Midbrain (tissue), 1 donor: ENCODE results near the gene SLC39A11.
A peak's percentile ranks its signal among the peaks of the same experiment; 100 is the strongest.
"Not testable (repeated sequence)": the region's sequence is repeated elsewhere in the genome, so short reads cannot be mapped to it uniquely, and the experiment has no call there.

Source experiments
- DNase-seq: peaks from one replicate; lab custom pipeline; 2025; lab: John Stamatoyannopoulos, UW

SLC39A11 gene

DNA sequence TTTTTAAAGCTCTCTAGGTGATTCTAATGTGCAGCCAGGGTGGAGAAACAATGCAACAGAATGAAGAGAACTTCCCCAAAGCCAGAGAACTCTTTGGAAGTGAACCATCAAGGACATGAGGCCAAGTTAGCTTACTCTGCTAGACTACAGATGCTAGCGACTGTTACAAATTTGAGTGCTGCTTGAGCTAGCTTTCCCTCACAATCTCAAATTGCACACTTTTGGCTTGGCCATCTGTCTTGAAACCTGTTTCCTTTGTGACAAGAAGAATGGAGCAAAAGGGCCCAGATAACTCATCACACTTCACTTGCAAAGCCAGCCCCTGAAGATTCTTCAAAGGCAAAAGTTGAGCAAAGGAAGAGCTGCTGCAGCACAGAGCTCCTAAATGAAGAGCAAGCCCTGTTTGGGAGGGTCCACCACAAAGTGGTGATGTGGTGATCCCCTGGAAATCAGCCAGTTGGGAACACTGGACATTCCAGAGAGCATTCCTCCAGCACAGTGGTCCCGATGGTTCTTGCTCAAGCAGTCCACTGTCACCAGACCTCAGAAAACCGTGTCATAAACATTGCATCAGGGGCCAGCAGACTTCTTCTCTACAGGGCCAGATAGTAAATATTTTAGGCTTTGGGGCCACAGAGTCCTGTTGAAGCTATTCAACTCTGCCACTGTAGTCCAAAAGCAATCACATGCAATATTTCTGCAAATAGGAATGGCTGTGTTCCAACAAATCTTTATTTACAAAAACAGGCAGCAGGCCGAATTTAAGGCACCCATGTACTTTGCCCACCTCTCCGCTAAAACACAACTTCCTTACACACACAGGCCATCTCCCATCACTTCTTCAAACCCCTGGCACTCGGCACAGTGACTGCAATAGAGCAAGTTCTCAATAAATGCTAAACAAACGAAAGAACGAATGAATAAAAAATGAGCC is 21.2 kb downstream of the SLC39A11 start:
- no peak for DNase-seq

DNA sequence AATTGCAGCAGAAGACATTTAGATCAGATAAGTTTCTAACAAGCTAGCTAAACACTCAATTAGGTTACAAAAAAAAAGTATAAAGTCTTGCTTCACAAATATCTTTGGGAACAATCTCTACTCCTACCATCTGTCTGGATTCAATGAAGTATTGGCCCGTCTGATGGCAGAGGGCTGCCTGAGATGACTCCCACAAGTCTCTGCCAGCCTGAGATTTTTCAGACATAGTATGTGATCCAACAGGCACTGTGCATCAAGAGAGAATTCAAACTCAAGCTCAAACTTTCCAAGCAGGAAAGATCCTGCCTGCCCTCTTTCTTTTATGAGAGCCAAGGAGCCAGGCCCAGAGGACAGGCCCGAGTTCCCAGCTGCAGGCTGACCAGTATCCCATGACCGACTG is 22.6 kb downstream of the SLC39A11 start:
- no peak for DNase-seq

DNA sequence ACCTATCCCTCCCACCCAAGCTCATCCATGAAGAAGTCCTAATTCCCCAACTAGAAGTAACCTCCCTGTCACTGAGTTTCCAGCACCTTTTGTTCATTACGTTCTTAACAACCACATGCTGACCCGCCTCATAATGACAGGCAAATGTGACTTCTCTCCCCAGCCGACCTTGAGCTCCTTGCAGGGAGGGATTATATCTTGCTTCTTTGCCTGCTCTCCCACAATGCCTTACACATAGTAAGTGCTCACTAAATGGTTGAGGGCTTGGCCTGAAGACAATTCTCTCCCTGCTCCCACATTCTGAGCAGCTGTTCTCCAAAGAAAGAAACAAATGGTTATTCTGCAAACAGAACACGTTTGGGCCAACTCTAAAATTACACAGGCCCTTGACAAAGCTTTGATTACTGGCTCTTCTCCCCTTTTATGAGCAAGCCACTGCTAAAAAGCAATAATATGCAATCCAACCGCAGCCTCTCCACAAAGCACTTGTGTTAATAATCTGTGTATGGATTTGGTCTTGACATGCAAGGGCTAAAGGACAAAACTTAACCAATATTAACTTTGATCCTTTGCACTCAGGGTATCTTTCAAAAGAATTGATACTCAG is 23.2 kb downstream of the SLC39A11 start:
- DNase-seq: no peak

DNA sequence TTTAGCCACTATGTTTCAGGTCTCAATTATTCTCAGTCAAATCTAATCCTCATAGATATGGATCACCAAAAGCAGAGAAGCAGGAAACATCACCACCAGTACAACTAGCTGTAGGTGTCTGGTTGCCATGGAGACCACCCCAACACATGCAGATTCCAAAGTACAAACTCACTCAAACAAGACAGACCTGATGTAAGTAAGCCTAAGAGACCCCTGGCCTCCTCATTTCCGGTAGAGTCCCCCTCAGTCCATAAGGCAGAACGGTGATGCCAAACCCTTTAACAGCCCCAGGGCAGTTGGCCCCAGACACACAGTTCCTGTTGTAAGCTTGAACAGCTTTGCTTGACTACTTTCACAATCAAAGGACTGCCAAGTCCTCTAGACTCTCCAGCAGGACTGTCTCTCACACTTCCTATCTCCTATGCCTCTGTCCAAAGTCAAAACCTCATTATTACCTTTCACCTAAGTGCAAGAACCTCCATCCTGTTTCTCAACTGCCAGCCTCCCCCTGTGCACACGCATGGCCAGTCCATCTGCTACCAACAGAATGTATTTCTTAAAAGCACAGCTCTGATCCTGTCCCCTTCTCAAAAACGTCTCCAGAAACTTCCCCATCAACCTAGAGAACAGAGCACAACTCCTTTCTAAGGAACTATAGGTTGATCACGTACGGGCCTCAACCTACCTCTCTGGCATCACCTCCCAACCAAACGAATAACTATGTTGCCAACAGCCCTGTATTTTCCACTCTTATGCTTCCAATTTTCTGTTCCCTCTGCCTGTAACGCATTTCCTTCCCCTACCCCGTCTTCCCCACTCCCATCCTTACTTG is 23.9 kb downstream of the SLC39A11 start:
- DNase-seq: no peak

DNA sequence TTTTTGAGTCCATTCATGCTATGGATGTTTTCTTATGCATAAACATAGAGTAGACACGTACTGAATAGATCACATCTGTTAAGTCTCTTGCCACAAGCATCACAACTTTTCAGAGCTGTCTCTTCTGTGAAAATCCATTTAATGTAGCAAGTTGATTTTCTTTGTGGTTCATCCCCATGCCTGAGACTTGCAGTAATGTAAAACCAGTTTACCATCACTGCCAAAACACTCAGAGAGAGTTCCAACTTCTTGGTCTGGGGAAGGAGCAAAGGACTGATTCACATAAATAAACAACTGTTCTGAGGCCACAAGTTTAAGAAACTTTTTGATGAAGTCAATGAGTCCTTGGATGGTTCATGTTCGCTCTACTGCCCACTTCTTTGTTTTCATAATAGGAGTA is 24.8 kb downstream of the SLC39A11 start:
- not testable (repeated sequence) for DNase-seq

DNA sequence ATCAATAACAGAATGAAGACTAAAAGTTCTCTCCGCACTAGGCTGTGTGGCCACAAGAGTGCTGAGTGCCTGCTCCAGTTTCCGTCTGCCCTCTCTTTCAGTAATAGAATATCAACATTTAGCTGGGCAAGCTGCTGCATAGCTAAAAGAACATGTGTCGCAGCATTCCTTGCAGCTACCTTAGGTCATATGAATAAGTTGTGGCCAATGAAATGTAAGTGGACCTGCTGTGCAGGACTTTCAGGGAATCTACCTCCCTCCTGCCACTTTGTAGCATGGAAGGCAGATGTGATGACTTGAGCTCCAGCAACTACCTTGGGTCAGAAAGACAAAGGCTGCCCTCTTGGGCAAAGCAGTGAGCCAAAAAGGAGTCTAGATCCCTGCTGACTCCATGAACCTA is 25.4 kb downstream of the SLC39A11 start:
- no peak for DNase-seq

DNA sequence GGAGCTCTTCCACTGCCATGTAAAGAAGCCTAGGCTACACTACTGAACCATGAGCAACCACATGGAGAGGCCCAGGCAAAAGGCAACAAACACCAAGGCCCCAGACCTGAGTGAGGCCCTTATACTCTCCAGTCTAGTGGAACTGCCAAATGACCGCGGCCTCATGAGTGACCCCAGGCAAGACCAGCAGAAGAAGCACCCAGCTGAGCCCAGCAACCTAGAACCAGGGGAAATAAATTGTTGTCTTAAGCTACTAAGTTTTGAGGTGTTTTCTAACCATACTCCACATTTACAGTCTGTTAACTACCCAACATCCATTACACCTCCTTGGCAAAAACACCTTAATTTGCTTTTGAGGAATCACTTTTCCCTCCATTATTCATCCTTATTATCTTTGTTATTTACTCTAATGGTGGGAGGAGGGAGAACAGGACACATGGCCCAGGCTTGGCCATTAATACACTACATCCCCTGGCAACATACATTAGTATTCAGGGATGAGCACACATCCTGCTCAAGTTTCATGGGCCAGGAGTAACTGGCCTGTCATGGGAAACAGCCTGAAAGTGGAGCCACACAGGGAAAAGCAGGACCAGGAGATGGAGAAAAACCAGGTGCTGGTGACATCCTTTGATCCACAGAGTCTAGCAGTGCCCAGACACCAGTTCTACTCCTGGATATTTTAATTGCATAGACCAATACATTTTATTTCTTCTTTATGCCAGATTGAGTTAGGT is 26.2 kb downstream of the SLC39A11 start:
- DNase-seq: no peak

DNA sequence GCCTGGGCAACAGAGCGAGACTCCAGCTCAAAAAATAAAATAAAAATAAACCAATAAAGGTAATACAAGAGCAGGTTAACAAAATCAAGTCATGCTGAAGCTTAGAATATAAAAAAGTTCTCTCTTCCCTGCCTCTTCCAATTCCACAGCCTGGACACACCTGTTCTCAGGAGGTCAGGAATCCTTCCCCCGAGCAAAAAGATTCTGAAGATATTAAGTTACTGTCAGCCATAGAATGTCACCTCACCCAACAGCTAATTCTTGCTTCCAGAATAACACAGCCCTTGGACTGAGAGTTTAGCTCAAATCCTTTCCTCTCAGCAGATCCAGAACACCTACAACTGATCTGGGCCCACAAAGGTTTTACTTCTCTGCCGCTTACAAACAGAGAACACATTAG is 27.1 kb downstream of the SLC39A11 start:
- no peak for DNase-seq

DNA sequence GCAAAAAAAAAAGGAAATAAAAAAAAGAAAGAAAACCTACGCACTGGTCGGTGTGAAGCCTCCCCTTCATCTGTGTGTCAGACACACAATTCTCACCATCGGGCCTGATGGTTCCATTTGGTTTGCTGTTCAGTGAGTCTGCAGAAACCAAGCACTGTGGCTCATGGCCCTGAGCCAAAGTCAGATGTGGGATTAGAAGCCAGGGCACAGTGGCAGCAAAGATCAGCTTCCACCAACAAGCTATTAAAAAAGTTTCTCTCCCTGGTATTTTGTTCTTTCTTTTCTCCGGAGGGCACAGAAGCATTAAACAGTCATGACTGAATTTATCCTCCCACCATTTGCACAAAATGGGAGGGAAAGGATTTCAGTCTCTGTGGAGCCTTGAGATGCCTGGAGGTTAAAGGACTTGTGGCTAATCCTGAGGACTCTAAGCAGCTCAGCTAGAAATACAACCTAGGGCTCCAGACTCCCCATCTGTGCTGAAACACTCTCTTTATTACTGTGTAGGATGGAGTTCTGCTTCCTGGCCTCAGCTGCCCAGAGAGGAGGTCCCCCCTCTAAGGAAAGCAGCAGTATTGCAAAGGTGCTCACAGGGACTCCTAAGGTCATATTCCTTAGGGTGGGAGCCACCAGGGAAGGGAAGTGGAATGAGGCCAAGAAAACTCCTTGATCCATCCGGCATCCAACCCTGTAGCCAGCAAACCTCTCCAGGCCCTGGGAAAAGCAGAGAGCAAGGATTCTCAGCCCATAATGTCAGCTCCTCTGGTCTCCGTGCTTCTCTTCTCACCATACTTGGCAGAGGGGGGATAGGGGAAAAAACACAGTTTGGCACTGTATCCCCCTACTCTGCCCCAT is 28.2 kb downstream of the SLC39A11 start:
- DNase-seq: peak; percentile 23

DNA sequence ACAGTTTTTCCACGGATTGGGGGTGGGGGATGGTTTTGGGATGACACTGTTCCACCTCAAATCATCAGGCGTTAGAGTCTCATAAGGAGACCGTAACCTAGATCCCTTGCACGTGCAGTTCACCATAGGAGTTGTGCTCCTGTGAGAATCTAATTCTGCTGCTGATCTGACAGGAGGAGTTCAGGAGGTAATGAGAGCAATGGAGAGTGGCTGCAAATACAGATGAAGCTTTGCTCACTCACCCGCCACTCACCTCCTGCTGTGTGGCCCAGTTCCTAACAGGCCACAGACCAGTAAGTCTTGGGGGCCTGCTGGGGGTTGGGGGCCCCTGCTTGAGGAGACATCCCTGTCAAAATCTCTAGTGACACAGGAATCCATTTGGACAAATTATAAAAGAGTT is 29.8 kb downstream of the SLC39A11 start:
- no peak for DNase-seq

DNA sequence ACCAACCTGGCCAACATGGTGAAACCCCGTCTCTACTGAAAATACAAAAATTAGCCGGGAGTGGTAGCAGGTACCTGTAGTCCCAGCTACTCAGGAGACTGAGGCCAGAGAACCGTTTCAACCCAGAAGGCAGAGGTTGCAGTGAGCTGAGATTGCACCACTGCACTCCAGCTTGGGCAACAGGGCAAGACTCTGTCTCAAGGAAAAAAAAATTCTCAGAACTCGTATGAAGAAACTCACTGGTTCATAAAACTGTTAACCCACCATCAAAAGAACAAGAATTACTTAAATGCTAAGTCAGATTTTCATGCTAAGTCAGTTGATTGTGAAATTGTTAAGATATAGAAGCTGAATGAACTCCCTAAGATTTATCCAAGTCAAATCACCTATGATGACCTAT is 31.3 kb downstream of the SLC39A11 start:
- no peak for DNase-seq

DNA sequence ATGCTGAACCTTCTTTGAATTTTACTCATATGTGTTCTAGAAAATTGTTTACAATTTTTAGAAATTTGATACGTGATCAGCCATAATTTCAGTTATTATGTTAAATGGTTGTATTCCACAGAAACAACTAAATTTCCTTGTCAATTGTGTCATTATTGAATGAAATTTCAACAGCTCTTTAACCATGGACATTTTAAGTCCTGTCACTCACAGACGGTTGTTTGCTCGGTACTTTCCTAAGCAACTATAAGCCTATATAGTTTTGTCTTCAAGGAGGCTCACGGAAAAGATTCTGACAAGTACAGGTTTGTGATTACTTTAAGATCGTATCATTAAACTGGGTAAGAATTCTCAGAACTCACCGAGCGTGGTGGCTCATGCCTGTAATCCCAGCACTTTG is 31.8 kb downstream of the SLC39A11 start:
- DNase-seq: no peak

DNA sequence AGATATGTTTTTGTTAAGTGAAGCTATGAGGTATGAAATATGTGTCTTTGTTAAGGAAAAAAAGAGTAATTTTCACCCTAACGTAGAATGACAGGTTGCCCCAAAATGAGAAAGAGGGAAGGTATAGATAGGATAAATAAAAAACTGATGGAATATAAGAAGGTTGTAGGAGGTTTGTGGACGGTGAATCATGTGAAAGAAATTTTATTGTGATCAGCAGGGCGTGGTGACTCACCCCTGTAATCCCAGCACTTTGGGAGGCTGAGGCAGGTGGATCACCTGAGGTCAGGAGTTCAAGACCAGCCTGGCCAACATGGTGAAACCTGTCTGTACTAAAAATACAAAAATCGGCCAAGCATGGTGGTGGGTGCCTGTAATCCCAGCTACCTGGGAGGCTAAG is 32.8 kb downstream of the SLC39A11 start:
- DNase-seq: not testable (repeated sequence)

DNA sequence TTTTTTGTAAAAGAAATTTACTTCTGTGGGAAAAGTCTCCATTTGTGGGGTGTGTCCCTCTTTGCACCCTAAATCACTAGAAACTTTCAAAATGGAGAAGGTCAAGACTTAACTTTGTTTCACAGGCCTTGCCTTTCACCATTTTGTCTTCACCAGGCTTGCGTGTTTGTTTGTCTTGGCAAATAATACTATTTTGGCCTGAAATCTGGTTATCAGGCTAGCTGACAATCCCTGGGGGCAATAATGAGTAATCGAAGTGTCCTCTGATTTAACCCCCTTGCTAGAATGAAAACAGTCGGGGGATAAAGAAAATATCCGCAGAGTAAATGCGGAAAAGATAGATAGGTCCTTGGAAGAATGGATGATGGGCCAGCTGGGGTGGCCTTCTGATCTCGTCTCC is 34.5 kb downstream of the SLC39A11 start:
- DNase-seq: no peak

DNA sequence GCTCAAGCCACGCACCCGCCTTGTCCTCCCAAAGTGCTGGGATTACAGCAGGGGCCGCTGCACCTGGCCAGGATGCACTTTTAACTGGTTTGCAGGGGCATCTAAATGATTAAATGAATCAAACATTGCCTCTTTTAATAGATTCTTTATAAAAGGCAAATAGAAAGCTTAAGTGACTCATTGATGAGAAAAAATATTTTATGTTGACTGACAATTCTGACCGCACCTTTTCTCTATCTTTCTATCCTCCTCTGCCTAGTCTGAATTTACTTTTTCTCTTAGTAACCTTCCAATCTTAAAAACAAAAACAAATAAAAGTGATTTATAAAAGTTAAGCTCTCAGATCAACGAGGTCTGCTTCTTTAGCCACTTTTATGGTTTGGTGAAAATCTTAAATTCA is 35.3 kb downstream of the SLC39A11 start:
- DNase-seq: no peak

DNA sequence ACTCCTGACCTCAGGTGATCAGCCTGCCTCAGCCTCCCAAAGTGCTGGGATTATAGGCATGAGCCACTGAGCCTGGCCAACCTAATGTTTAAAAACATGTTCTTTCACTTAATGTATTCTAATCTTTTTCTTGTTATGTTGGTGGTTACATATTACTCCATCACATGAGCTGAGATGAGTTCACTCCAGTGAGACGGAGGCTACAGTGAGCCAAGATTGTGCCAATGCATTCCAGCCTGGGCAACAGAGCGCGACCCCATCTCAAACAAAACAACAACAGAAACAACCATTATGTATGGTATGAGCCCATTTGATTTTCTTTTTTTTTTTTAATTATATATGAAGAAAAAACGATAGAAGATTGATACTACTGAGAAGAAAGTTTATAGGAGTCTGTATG is 39.6 kb downstream of the SLC39A11 start:
- no peak for DNase-seq

DNA sequence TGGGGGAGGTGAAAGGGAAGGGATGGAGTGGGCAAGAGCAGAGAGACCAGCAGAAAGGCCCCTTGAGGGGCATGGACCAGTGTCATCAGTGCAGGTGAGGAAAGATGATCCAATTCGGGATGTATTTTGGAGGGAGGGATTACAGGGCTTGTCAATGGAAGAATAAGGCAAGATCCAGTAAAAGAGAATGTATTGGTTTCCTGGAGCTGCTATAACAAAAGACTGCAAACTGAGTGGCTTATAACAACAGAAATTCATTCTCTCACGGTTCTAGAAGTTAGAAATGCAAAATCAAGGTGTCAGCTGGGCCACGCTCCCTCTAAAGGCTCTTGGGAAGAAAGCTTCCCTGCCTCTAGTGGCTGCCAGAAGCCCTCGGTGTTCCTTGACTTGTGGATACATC is 41.7 kb downstream of the SLC39A11 start:
- no peak for DNase-seq

DNA sequence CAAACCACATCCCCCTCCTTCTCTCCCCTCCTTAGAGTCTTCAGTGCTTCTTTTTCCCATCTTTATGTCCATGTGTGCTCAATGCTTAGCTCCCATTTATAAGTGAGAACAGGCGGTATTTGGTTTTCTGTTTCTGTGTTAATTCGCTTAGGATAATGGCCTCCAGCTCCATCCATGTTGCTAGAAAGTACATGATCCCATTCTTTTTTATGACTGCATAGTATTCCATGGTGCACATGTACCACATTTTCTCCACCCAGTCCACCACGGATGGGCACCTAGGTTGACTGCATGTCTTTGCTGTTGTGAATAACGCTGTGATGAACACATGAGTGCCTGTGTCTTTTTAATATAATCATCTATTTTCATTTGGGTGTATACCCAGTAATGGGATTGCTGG is 44.3 kb downstream of the SLC39A11 start:
- no peak for DNase-seq

DNA sequence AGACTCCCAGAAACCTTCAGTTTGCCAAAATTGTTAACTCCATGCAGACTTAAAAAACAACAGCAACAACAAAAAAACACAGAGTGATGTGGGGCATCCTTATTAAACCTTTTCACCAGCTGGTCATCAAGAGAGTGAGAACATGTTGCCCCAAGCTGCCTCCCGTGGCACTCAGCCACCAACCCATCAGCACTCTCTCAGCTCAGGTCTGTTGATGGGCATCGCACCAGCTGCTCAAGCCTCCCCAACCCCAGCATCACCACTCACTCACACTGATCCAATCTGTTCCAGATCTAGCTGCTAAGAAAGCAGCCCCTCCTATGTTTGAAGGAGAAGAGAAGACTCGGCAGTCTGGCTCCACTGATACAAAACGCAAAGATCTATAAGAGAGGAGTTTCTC is 46.8 kb downstream of the SLC39A11 start:
- DNase-seq: no peak

DNA sequence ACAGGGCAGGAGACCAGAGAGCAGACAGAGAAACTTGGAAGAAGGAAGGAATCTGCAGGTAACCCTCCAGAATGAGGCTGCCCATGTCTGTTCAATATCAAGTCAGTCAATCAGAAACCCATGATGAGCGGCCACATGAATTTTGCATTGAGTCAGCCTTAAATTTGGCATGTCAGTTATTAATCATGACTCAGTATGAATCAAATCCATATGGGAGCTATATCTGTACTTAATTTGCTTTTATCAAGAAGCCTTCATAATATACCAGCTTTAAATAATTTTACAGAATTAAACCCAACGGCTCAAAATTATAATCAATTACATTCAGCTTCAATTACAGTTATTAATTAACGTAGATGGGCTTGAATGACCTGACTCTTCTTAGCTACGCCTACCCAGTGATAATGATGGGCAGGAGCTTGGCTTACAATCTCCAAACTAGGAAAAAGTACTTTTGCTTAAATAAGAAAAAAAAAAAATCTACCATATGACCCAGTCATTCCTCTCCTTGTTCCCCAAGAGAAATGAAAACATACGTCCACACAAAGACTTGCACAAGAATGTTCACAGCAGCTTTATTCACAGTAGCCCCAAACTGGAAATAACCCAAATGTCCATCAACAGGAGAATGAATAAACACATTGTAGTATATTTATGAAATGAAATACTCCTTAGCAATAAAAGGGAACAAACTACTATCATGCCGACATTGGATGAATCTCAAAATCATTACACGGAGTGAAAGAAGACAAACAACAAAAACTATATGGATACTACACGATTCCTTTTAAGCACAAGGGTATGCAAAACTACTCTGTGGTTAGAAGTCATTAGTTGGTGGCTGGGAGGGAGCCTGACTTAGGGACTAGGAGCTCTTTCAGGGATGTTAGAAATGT is 48.6 kb downstream of the SLC39A11 start:
- no peak for DNase-seq
